HEK293T (cell line): ENCODE results near the gene METTL9.

Experiments used
- BHLHE40 ChIP-seq: fragments of 450-650 bp; IDR thresholded peaks from 2 replicates; pipeline ENCODE4 v1.6.1; 2016; ENCODE audit warnings: mild to moderate bottlenecking, moderate library complexity, borderline replicate concordance
- CTBP1 ChIP-seq: fragments of 450-650 bp; IDR thresholded peaks from 2 replicates; pipeline ENCODE4 v1.6.1; 2016; ENCODE audit warnings: borderline replicate concordance
- ELF4 ChIP-seq: fragments of 450-650 bp; IDR thresholded peaks from 2 replicates; pipeline ENCODE4 v1.6.1; 2017; ENCODE audit warnings: antibody characterized with exemption
- FOXA1 ChIP-seq: fragments of 450-650 bp; IDR thresholded peaks from 2 replicates; pipeline ENCODE4 v1.6.1; 2016; ENCODE audit warnings: mild to moderate bottlenecking
- FOXM1 ChIP-seq: fragments of 450-650 bp; IDR thresholded peaks from 2 replicates; pipeline ENCODE4 v1.6.1; 2017; ENCODE audit warnings: mild to moderate bottlenecking, borderline replicate concordance
- L3MBTL2 ChIP-seq: fragments of 450-650 bp; conservative IDR thresholded peaks from 2 replicates; pipeline ENCODE4 v1.6.1; 2016; ENCODE audit warnings: mild to moderate bottlenecking
- NFRKB ChIP-seq: fragments of 450-650 bp; IDR thresholded peaks from 2 replicates; pipeline ENCODE4 v1.6.1; 2016; ENCODE audit warnings: mild to moderate bottlenecking, moderate library complexity
- SP1 ChIP-seq: fragments of 450-650 bp; IDR thresholded peaks from 2 replicates; pipeline ENCODE4 v1.6.1; 2017
- SUZ12 ChIP-seq: fragments of 450-650 bp; IDR thresholded peaks from 2 replicates; pipeline ENCODE4 v1.6.1; 2016; ENCODE audit warnings: mild to moderate bottlenecking
- TARDBP ChIP-seq: fragments of 450-650 bp; IDR thresholded peaks from 2 replicates; pipeline ENCODE4 v1.6.1; 2016

GRCh38 chr16:21704733-21705132 is 105.4 kb downstream of the METTL9 start:
- TF ChIP-seq NFRKB (no peak), FOXA1 (no peak), TARDBP (no peak), SP1 (no peak), CTBP1 (no peak), FOXM1 (no peak), SUZ12 (no peak), ELF4 (no peak), L3MBTL2 (no peak), BHLHE40 (no peak)
